GM21717 (cell line): ENCODE results near the gene SYNCRIP.
"Not testable (repeated sequence)": the region's sequence is repeated elsewhere in the genome, so short reads cannot be mapped to it uniquely, and the experiment has no call there.

Experiments used
- ATAC-seq: cut with Tn5 transposase; IDR thresholded peaks from one replicate; pipeline ENCODE4 v1.9.1; 2021; ENCODE audit warnings: mild to moderate bottlenecking, moderate library complexity; ENCODE audit not compliant: unreplicated experiment

Gene SYNCRIP

GRCh38 chr6:85670573-85670972 lies 27.9 kb upstream of the SYNCRIP start:
- no peak for ATAC-seq

GRCh38 chr6:85669735-85670194 lies 27.1 kb upstream of the SYNCRIP start:
- ATAC-seq = peak; percentile 97

DNA sequence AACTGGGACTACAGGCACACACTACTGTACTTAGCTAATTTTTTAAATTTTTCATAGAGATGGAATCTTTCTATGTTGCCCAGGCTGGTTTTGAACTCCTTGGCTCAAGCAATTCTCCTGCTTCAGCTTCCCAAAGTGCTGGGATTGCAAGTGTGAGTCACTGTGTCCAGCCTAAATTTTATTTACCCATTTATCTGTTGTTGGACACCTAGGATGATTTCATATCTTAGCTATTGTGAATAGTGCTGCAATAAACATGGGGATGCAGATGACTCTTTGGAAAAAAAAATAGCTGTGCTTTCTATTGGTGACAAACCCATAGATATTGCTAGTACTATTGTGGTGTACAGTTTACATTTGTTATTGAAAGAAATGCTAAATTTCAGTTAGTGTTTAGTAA lies 19.6 kb upstream of the SYNCRIP start:
- no peak for ATAC-seq

DNA sequence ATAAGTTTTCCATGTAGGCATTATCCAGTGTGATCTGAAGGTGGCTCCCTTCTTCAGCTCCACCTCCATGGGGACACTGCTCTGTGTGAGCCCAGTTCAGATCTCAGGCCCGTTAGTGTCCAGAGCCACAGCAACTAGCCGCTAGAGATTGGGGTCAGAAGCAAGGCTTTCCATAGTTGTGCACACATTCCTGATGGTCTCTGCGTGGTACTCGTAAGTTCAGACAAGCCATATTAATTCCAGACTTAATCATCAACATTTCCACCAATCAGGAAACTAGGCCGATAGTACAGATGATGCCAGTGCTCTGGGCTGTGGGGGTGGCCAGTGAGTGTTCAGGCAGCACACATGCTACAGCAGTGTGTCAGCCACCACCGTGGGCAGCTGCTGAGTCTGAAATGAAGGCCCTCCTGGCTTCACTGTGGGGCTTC lies 17.5 kb upstream of the SYNCRIP start:
- ATAC-seq = no peak

DNA sequence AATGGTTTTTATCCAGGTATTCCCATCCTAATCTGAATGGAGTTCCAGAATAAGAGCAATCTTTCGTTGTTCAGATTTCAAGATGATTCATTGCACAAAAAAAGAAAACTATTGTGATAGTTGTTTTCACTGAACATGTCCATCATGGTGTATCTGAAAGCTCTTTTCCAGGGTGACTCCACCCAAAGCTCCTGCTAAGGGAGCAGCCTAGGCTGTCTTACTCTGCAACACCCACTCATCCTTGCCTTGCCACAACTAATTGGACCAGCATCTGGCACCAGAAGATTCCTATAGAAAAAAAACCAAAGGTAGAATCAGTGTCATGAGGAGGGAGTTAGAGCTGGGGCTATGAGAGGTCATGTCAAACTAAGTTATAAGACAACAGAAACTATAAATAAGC lies 7.9 kb upstream of the SYNCRIP start:
- ATAC-seq = no peak

GRCh38 chr6:85644279-85644762 lies 1.6 kb upstream of the SYNCRIP start:
- ATAC-seq = no peak

DNA sequence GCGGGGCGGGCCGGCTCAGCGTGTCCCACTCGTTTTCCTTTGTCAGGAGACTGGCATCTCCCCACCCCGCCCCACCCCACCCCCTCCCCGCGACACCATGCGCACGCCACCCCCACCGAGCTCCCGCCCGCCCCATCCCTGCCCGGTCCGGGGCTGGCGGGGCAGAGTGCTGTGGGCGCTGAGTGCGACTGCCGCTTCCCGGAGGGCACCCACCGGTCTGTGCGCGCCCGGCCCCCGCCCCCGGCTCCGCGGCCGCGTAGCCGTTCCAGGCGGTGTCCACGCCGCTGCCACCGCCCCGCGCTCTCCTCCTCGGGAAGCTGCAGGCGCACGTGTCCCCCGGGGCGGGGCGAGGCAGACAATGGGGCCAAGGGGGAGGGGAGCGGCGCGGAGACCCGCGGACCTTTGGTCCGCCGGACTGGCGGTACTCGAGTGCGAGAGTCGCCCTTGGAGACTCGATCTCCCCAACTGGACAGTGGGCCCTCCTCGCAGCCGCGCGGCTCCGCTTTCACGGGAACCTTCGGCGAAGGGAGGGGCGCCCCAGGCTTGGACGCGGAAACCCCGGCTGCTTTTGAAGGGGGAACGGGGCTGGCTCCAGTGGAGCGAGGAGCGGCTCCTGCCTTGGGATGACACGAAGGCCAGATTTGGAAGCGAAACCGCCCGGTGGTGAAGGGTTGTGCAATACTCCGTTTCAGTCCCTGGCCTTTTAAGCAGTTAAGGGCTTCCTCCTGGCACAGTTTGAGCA lies 1.0 kb upstream of the SYNCRIP start:
- peak; percentile 65 for ATAC-seq

DNA sequence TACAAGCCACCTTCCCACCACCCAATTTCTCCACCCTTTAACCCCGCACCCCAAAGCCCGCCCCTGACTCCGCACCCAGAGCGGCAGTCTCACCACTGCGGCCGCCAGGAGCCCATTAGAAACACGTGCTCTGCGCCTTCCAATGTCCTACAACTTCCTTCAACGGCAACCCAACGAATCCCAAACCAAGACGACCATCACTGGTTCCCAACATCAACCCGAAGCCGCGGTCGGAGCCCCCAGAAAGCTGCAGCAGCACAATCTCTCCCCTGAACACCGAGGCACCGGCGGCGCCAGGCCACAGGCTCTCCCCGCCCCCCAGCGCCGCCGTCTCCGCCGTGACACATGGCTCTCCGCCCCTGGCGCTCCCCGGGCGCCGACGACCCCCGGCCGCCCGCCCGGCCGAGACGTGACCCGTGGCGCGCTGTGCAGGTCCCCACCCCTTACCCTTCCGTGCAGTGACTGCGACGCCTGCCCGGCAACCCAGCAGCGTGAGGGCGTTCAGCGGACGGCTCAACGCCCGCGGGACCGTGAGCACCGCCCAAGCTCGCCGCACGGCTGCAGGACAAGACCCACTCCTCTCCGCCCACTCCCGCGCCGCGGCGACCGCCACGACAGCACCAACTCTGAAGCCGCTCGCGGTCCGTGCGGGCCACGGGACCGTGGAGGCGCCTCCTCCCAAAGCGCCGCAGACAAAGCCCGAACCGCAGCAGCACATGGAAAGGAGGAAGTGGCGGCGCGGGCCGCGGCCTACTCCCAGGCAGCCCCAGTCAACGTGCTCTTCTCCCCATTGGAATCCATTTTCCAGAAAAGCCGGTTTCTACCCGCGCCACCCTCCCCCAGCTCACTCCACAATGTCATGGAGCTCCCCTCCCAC lies 551 bp downstream of the SYNCRIP start:
- ATAC-seq = no peak

DNA sequence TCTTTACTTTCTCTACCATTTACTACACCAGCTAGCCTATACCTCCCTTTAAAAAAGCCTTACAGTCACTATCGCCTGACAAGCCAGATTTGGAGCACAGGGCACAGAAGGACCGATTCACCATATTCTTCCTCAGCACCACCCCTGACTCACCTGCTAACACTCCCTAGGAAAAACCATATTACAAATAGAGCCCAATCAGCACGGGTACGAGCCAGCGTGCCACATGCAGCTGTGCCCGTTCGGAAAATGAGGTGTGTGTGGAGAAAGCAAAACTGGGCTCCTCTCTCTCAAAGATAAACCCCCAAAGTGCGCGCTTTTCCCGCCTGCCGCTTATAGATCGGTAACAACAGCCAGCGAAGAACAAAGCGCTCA lies 1.2 kb downstream of the SYNCRIP start:
- ATAC-seq = no peak

GRCh38 chr6:85640821-85641220 lies 1.9 kb downstream of the SYNCRIP start:
- ATAC-seq = no peak

DNA sequence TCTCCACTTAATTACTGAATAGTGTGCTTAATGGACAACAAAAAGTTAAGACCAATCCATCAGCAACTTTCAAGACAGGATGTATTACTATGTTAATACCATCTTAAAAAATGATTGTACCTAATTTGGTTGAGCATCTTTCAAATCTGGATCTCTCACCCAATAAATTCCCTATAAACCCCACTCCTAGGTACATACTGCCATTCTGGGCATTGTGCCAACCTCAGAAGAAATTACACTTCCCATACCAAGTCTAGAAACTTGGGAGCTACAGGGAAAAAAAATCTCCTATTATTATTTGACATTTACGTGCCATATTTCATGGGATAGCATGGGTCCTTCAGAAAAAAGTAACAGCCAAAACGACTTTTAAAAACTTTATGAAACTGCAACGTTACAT lies 5.1 kb downstream of the SYNCRIP start:
- ATAC-seq = no peak

- ATAC-seq = no peak
Observed at GRCh38 chr6:85632164-85632942, 10.3 kb downstream of the SYNCRIP start.

DNA sequence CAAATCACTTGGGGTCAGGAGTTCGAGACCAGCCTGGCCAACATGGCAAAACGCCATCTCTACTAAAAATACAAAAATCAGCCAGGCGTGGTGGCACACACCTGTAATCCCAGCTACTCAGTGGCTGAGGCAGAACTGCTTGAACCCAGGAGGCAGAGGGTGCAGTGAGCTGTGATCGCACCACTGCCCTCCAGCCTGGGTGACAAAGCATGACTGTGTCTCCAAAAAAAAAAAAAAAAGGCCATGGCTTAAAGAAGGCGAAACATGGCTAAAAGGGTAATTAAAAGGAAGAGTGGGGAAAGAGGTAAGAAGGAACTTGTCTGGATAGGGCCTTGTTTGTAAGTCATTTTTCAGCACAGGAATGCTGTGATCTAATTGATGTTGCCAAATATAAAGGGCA lies 11.6 kb downstream of the SYNCRIP start:
- ATAC-seq = not testable (repeated sequence)

DNA sequence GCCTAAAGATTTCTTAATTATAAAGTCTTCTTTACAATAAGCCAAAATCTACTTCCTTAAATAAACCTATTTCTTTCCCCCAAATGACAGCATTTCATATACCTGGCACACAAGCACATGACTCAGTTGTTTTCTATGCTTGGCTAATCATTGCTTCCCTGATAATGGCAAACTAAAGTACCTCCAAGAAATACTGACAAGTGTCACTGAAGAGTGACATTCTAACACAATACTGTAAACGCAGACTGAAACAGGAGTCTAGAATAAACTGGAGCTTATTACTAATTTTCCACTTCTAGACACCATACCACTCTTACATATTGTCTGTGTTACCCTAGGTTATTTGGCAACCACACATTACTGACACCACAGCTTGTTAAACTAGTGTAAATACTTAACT lies 14.3 kb downstream of the SYNCRIP start:
- no peak for ATAC-seq

- ATAC-seq = no peak
Observed at GRCh38 chr6:85620308-85620707, 22.4 kb downstream of the SYNCRIP start.

DNA sequence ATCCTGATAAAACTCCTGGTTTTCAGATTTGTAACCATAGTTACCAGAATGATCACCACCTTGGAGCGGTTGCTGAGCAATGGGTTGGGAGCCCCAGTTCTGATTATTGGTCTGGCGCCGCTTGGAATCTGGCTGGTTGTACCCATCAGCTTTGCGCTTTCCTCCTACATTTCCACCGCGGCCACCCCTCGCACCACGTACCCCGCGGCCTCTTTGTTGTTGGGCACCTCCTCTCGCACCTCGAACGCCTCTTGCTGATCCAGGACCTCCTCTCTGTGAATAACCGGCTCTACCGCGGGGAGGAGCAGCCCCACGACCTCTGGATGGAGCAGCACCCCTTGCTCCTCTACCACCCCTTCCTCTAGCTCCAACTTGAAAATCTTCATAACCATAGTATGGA lies 27.9 kb downstream of the SYNCRIP start:
- ATAC-seq = no peak

DNA sequence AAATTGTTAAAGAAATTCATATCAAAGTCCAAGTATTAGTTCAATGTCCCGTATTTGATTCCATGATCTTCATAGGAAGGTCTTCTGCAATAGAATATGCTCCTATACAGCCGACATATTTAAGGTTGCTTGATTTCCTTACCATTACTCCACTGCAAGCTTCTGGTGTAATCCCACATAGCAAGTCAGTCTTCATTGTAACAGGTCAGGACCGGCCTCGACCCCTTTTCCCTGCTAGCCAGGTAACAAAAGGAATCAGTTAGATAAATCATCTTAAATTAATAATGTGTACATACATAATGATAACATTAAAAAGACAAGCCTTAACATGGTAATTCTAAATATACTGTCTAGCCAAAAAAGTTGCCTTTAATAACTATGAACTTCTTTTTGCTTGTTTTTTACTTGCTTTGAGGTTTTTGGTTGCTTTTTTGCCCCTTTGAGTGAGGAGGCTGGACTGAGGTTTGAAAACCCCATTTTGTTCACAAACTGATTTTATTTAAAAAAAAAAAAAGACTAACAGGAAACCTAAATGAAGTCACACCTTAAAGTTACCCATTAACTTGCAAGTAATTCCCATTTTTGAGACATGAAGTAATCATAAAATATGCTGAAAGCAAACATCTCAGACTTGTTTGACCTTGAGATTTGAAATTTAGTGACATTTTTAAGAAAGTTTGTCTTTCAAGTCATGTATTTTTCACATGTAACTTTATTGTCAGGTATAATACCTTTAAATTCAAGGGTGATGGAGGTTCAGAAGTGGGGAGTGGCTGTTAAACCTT lies 29.8 kb downstream of the SYNCRIP start:
- ATAC-seq = no peak

DNA sequence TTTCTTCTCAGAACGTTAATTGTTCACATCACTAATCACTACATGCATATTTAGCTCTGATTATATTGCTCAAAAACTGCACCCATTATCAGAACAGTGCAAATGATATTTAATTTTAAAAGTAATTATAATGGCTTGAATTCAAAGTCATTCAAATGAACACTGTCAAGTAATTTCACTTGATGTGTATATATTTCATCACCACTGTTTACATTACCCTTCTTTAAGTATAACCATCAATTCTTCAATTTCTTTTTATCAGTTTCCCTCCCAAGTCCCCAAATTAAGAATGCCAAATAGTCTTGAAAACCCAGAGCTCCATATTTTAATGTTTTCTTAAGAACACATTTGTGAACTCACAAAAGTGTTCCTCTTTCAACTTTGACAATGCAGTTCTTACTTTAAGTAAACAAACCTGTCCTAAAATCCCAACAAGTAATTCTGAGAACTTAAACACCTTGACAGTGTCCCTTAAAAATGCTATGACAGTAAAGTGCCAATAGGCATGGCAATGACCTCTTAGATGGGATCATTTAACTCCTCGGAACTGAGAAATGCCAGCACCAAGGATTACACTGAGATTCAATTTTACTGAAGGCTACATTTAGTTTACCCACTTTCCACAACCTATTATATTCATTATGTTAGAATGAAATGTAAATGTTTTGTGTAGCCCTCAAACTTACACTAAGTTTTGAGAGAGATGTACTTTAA lies 32.3 kb downstream of the SYNCRIP start:
- no peak for ATAC-seq

DNA sequence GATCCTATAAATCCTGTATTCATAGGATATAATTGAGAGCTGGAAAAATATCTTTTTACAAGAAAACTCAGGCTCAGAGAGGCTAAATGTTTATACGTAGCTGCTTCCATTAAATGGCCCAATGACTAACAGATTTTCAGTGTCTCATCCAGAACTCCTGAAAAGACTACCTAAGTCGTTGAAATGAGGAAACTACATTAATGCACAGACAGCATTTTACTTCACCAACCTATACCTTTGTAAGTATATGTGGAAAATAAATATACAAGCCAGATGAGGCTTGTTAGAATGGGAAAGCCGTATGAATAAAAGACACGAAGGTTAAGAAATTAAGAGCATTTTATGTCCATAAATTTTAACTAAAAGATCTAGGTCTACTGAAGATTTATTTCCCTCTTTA lies 40.6 kb downstream of the SYNCRIP start:
- no peak for ATAC-seq
